Fibroblast of lung (primary cell): ENCODE results near the gene PRORP. TPM values are rescaled to one million over a fixed set of nuclear protein-coding genes. Genes with fewer than 3 reads are reported as not detected.

Experiments
- DNase-seq, 2 donors: peaks; one replicate each; pipeline versions ENCODE4 v3.0.0 to v3.0.0-alpha.2; 2010; ENCODE audit warnings: low read depth in 2 of 2
- H2AFZ ChIP-seq: 2 replicates; pipeline ENCODE4 v1.5.1; 2012; ENCODE audit warnings: low read length, control low read depth, inconsistent platforms
- H3K27ac ChIP-seq: 2 replicates; pipeline ENCODE4 v1.5.1; 2011; ENCODE audit warnings: low read length, control low read depth; ENCODE audit not compliant: insufficient read depth
- H3K27me3 ChIP-seq: 2 replicates; pipeline ENCODE4 v1.5.1; 2011; ENCODE audit warnings: mild to moderate bottlenecking, low read length; ENCODE audit not compliant: control insufficient read depth, insufficient read depth
- H3K36me3 ChIP-seq: 2 replicates; pipeline ENCODE4 v1.5.1; 2011; ENCODE audit warnings: low read length; ENCODE audit not compliant: control insufficient read depth, insufficient read depth
- H3K4me1 ChIP-seq: 2 replicates; pipeline ENCODE4 v1.5.1; 2011; ENCODE audit warnings: low read length; ENCODE audit not compliant: control insufficient read depth, insufficient read depth; ENCODE audit errors: extremely low read depth
- H3K4me2 ChIP-seq: 2 replicates; pipeline ENCODE4 v1.5.1; 2011; ENCODE audit warnings: low read length, control low read depth; ENCODE audit not compliant: insufficient read depth; ENCODE audit errors: extremely low read depth
- H3K4me3 ChIP-seq, 4 experiments: fragments of 200-600 bp in 1 of 4; sonication (generic) in 1 of 4; replicated peaks in 1 of 4; 2 replicates each; pipeline ENCODE4 v1.5.1; 2011 to 2016; ENCODE audit warnings: low read length in 4 of 4, low read depth in 3 of 4, mild to moderate bottlenecking in 3 of 4, control low read depth in 2 of 4, inconsistent platforms in 1 of 4, mixed read lengths in 1 of 4; ENCODE audit not compliant: insufficient read depth in 1 of 4; ENCODE audit errors: control extremely low read depth in 1 of 4
- H3K79me2 ChIP-seq: 2 replicates; pipeline ENCODE4 v1.5.1; 2012; ENCODE audit warnings: mild to moderate bottlenecking, low read length, inconsistent platforms; ENCODE audit not compliant: control insufficient read depth, insufficient read depth
- H3K9ac ChIP-seq: 2 replicates; pipeline ENCODE4 v1.5.1; 2011; ENCODE audit warnings: mild to moderate bottlenecking, low read length, control low read depth; ENCODE audit not compliant: insufficient read depth
- H3K9me3 ChIP-seq: 2 replicates; pipeline ENCODE4 v1.5.1; 2012; ENCODE audit warnings: low read depth, low read length; ENCODE audit not compliant: control insufficient read depth, insufficient read depth
- H4K20me1 ChIP-seq: 2 replicates; pipeline ENCODE4 v1.5.1; 2011; ENCODE audit warnings: low read length; ENCODE audit not compliant: control insufficient read depth, insufficient read depth; ENCODE audit errors: extremely low read depth
- EZH2 ChIP-seq: IDR thresholded peaks from 2 replicates; pipeline ENCODE4 v1.5.1; 2012; ENCODE audit warnings: low read length, control low read depth, mild to moderate bottlenecking; ENCODE audit errors: missing control alignments
- polyA plus RNA-seq, 2 donors: library from polyadenylated mRNA; depleted of rRNA in 1 of 2; stranded (reverse) in 1 of 2; unstranded in 1 of 2; fragments of >200 nt; gene quantifications; 2 replicates each; pipeline ENCODE4 v1.2.1, GENCODE V29; 2011 to 2012; ENCODE audit warnings: missing spikeins in 1 of 2
- total RNA-seq: library from RNA; depleted of rRNA; stranded (reverse); fragments of >200 nt; gene quantifications from 2 replicates; pipeline ENCODE4 v1.2.1, GENCODE V29; 2014
- TF ChIP-seq, protein P1 (sequence below), 2 donors: IDR thresholded peaks in 1 of 2; conservative IDR thresholded peaks in 1 of 2; 1 replicate in 1 of 2; 2 replicates in 1 of 2; pipeline ENCODE4 v1.5.1; 2011 to 2012; ENCODE audit warnings: low read length in 2 of 2, control low read depth in 1 of 2, inconsistent platforms in 1 of 2, low read depth in 1 of 2, mild to moderate bottlenecking in 1 of 2

Gene PRORP
- total and polyA plus RNA-seq, 2 donors (not counting 1 experiment from before 2014, with no cell fraction given): 14.2 to 25.7 TPM

DNA sequence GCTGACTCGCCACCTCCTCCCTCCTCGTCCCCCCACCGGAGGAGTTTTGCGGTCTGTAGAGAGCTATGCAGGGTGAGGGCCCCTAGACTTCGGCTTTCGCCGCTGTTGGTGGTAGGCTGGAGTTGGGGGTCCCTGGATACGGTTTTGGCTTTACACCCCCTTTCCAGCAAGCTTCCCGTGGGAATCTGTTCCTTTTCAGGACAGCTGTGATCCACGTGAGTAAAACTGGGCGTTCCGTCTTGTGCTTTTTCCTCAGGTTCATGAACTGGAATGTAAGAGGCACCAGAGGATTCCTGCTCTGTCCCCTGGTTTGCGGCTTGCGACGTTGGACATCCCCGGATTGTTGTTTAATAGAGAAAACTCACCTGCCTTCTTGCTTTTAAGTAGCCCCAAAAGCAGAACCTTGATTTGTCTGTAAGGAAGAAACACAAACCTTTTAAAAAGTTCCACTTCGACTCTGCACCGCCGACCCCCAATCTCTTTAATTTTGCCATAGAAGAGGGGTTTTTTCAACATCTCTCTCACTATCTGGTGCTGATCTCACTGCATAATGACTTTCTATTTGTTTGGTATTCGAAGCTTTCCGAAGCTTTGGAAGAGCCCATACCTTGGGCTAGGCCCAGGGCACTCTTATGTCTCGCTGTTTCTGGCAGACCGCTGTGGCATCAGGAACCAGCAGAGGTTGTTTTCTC, 490 bp downstream of the PRORP start:
- DNase-seq: peak; percentile 33 to 58
- Histone ChIP-seq H3K9ac (peak overlapping the region; percentile 90), H3K4me2 (peak overlapping the region; percentile 85), H3K79me2 (peaks cover 8% of the 10 kb centered on the region), H3K27me3 (no peaks in the 10 kb centered on the region), H3K36me3 (no peaks in the 10 kb centered on the region), H3K9me3 (no peaks in the 10 kb centered on the region), H2AFZ (peak overlapping the region; percentile 79), H3K27ac (peak overlapping the region; percentile 97), H3K4me3 (peak overlapping the region; percentile 61 to 98 (median 84)), H4K20me1 (no peaks in the 10 kb centered on the region), H3K4me1 (no peaks in the 10 kb centered on the region)
- TF ChIP-seq, protein P1, sequence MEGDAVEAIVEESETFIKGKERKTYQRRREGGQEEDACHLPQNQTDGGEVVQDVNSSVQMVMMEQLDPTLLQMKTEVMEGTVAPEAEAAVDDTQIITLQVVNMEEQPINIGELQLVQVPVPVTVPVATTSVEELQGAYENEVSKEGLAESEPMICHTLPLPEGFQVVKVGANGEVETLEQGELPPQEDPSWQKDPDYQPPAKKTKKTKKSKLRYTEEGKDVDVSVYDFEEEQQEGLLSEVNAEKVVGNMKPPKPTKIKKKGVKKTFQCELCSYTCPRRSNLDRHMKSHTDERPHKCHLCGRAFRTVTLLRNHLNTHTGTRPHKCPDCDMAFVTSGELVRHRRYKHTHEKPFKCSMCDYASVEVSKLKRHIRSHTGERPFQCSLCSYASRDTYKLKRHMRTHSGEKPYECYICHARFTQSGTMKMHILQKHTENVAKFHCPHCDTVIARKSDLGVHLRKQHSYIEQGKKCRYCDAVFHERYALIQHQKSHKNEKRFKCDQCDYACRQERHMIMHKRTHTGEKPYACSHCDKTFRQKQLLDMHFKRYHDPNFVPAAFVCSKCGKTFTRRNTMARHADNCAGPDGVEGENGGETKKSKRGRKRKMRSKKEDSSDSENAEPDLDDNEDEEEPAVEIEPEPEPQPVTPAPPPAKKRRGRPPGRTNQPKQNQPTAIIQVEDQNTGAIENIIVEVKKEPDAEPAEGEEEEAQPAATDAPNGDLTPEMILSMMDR (conservative IDR thresholded peaks at IDR 0.05 in 1 of 2, IDR thresholded peaks at IDR 0.05 in 1 of 2; ENCODE audit: low read depth in 1 of 2, low read length in 2 of 2): no peak
- TF ChIP-seq EZH2: no peak

DNA sequence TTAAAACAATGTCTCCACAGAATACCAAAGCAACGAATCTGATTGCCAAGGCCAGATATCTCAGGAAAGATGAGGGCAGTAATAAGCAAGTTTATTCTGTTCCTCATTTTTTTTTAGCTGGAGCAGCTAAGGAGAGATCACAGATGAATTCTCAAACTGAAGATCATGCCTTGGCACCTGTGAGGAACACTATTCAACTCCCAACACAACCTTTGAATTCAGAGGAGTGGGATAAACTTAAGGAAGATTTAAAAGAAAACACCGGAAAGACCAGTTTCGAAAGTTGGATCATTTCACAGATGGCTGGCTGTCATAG, 994 bp downstream of the PRORP start:
- Histone ChIP-seq H3K27ac (peak overlapping the region; percentile 97), H3K27me3 (no peaks in the 10 kb centered on the region), H3K9ac (no peak overlapping the region), H2AFZ (no peak overlapping the region), H3K4me1 (no peaks in the 10 kb centered on the region), H4K20me1 (no peaks in the 10 kb centered on the region), H3K36me3 (no peaks in the 10 kb centered on the region), H3K79me2 (peaks cover 8% of the 10 kb centered on the region), H3K4me2 (peak overlapping the region; percentile 85), H3K4me3 (peak overlapping the region; percentile 61 to 98 (median 84)), H3K9me3 (no peaks in the 10 kb centered on the region)
- DNase-seq: no peak
- no peak for TF ChIP-seq EZH2
- TF ChIP-seq, protein P1 (conservative IDR thresholded peaks at IDR 0.05 in 1 of 2, IDR thresholded peaks at IDR 0.05 in 1 of 2; ENCODE audit: low read depth in 1 of 2, low read length in 2 of 2): no peak

DNA sequence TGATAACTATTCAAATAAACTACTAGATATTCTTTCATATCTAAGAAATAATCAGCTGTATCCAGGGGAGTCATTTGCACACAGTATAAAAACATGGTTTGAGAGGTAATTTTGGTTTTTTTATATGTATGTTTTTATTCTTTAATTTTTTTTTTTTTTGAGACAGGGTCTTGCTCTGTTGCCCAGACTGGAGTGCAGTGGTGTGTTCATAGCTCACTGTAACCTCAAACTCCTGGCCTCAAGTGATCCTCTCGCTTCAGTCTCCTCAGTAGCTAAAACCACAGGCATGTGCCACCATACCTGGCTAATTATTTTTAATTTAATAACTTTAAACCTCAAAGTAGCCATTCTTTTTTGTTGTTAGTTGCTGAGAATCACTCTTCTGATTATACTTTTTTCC, 1.8 kb downstream of the PRORP start:
- no peak for TF ChIP-seq EZH2
- TF ChIP-seq, protein P1 (conservative IDR thresholded peaks at IDR 0.05 in 1 of 2, IDR thresholded peaks at IDR 0.05 in 1 of 2; ENCODE audit: low read depth in 1 of 2, low read length in 2 of 2): no peak
- Histone ChIP-seq H4K20me1 (no peaks in the 10 kb centered on the region), H3K79me2 (peaks cover 8% of the 10 kb centered on the region), H3K9me3 (no peaks in the 10 kb centered on the region), H2AFZ (no peak overlapping the region), H3K4me1 (no peaks in the 10 kb centered on the region), H3K27me3 (no peaks in the 10 kb centered on the region), H3K36me3 (no peaks in the 10 kb centered on the region), H3K4me3 (no peak overlapping the region), H3K4me2 (peak overlapping the region; percentile 85), H3K27ac (no peak overlapping the region), H3K9ac (no peak overlapping the region)
- DNase-seq: no peak
